Hematopoietic multipotent progenitor cell treated with erythropoietin and hydrocortisone succinate and interleukin-3 and kit ligand, for 4 days (in vitro differentiated cells): Measurements from ENCODE around the gene FAM174A.
"Not testable (repeated sequence)": the region's sequence is repeated elsewhere in the genome, so short reads cannot be mapped to it uniquely, and the experiment has no call there.

Source experiments
- DNase-seq: peaks from one replicate; pipeline ENCODE4 v3.0.0-alpha.2; 2015

FAM174A gene

DNA sequence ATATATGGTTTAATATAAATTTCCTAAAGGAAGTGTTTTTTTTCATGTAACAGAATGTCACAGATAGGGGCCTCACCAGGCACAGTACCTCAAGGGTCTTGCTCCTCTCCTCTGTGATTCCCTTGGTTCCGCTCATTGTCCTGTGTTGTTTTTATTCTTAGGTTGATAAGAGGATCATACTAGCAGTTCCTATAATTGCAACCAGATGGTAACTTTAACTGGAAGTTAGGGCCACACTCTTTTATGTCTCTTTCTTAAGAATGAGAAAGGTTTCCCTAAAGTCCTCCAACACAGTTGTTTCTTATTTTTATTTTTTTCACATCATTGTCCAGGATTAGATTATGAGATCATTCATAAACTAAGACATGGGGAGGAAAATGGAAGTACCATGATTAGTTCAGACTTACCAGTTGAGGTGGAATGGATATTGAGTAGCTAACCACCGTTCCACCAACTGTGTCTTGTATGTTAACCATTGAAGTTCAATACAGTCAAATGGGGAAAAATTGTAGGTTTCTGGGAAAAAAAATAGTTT lies 41.1 kb downstream of the FAM174A start:
- DNase-seq = no peak

- no peak for DNase-seq
Observed at GRCh38 chr5:100577506-100577905, 42.3 kb downstream of the FAM174A start.

DNA sequence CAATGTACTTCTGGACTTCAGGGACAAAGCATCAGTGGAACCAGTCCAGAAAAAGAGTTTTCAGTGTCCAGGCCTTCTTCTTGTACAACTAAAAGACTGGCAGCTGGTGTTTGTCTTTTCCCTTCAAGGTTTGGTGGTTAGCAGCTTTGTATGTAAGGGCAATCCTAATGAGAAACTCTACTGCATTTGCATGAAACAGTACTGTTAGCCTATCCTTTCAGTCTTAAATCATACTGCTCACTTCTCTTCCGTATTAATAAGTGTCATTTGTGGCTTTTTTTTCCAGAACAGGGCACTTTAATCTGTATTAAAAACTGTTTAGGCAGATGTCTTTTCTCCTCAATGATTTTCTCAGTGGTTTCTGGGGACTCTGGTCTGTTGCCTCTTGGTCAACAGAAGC lies 48.9 kb downstream of the FAM174A start:
- DNase-seq = peak; percentile 9

GRCh38 chr5:100584889-100585288 lies 49.7 kb downstream of the FAM174A start:
- DNase-seq = no peak

DNA sequence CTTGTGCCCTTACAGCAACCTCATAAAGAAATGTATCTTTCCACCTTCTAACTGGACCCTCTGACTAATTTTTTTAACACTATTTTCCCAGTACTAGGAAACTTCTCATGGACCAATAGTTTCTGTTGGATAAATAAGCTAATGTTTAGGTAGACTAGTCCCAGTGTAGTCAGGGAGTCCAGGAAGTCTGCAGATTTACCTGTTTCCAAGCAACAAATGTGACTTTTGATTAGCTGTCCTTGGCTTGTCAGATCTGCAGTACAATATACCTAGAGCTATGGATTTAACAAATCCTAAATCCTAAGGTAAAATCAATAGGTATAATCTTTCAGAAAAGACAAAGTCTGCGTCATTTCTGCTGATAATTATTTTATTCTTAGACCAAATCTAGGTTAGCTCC lies 55.7 kb downstream of the FAM174A start:
- DNase-seq = no peak

GRCh38 chr5:100595152-100595811 lies 60.1 kb downstream of the FAM174A start:
- peak; percentile 13 for DNase-seq

- DNase-seq = no peak
Observed at GRCh38 chr5:100595812-100596173, 60.6 kb downstream of the FAM174A start.

- peak; percentile 64 for DNase-seq
Observed at GRCh38 chr5:100598446-100598845, 63.3 kb downstream of the FAM174A start.

GRCh38 chr5:100600298-100600994 lies 65.3 kb downstream of the FAM174A start:
- DNase-seq = peak; percentile 44

- no peak for DNase-seq
Observed at GRCh38 chr5:100603141-100603540, 68.0 kb downstream of the FAM174A start.

GRCh38 chr5:100604021-100604420 lies 68.8 kb downstream of the FAM174A start:
- not testable (repeated sequence) for DNase-seq

- no peak for DNase-seq
Observed at GRCh38 chr5:100609594-100609993, 74.4 kb downstream of the FAM174A start.

- no peak for DNase-seq
Observed at GRCh38 chr5:100614308-100614707, 79.1 kb downstream of the FAM174A start.

GRCh38 chr5:100615362-100615761 lies 80.2 kb downstream of the FAM174A start:
- no peak for DNase-seq

DNA sequence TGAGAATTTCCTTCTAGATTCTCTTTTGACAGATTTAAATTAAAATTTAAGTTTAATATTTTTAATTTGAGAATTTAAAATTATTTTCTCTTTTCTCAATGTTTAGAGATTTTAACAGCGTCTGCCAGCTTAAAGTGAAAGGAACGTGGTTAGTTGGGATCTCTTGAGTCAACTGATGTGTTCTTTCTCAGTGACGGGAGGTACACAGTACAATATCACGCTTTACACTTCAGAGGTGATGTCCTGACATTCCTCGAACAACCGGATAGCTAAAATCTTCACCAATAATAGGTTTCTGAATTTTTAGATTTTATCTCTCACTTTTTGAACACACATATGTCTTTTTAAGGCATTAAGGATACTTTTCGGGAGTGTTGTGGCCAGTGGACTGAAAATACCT lies 81.1 kb downstream of the FAM174A start:
- no peak for DNase-seq

DNA sequence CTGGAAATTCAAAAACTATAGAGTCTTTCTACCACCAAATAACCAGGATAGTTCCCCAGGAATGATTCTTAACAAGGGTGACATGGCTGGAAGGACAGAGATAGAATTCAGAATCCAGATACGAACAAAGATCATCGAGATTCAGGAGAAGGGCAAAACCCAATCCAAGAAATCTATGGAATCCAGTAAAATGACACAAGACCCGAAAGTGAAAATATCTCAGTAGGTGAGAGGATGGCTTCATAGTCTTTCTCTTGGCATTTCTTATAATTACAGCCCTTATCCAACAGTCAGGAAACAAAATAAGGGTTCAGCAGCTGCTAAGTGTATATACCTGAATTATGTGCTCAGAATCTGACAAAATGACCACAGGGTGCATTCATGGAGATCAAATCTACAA lies 81.8 kb downstream of the FAM174A start:
- DNase-seq = no peak

GRCh38 chr5:100623719-100624118 lies 88.5 kb downstream of the FAM174A start:
- DNase-seq = peak; percentile 73

GRCh38 chr5:100634937-100635534 lies 99.9 kb downstream of the FAM174A start:
- DNase-seq = no peak
